Uterus (tissue), 2 donors: ENCODE data around the gene KMT5B.

Experiments
- CTCF ChIP-seq, 4 experiments: fragments of 200-600 bp in 2 of 4; fragments of 450-650 bp in 2 of 4; sonication (generic) in 2 of 4; IDR thresholded peaks; one replicate each; pipeline ENCODE4 v1.5.1; 2016 to 2019; ENCODE audit warnings: antibody characterized with exemption in 4 of 4, mild to moderate bottlenecking in 2 of 4, moderate library complexity in 1 of 4
- POLR2A ChIP-seq, 2 donors: fragments of 450-650 bp; IDR thresholded peaks; one replicate each; pipeline ENCODE4 v1.6.1; 2016; ENCODE audit warnings: antibody characterized with exemption in 2 of 2, mild to moderate bottlenecking in 1 of 2, moderate library complexity in 1 of 2

DNA sequence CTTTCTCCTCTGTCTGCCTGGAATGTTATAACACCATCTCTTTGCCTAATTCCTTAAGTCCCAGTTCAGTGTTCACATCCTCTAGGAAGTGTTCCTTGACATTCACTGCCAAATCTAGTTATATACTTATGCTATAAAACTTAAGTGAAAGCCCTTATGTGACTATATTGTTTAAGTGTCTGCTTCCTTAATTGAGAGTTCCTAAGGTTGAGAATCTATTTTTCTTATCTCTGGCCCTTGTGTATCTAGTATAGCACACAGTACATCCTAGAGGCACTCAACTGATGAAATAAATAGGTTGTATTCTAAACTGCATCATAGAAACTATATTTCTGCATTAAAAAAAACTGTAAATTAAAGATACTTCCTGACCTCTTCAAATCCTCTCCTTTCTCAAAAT lies 16.9 kb downstream of the KMT5B start:
- TF ChIP-seq CTCF (IDR thresholded peaks at IDR 0.05) (no peak), POLR2A (IDR thresholded peaks at IDR 0.05) (no peak)
